GM19452 (cell line): ENCODE measurements around the gene ASB14.
"Not testable (repeated sequence)": the region's sequence is repeated elsewhere in the genome, so short reads cannot be mapped to it uniquely, and the experiment has no call there.

Experiments used
- ATAC-seq: cut with Tn5 transposase; IDR thresholded peaks from one replicate; pipeline ENCODE4 v1.9.1; 2021; ENCODE audit not compliant: unreplicated experiment

ASB14 gene

GRCh38 chr3:57292159-57292896 is at the start of gene ASB14:
TSS of gene ASB14 (minus strand) at chr3:57292685. CDS start at chr3:57292033, 652 bp downstream.
- no peak for ATAC-seq

GRCh38 chr3:57339071-57339642 is 46.7 kb upstream of the ASB14 start:
- not testable (repeated sequence) for ATAC-seq

- ATAC-seq: not testable (repeated sequence)
Observed at GRCh38 chr3:57338272-57339070, 46.0 kb upstream of the ASB14 start.

- ATAC-seq: no peak
Observed at GRCh38 chr3:57335283-57335938, 42.9 kb upstream of the ASB14 start.

- no peak for ATAC-seq
Observed at GRCh38 chr3:57331078-57331610, 38.7 kb upstream of the ASB14 start.

GRCh38 chr3:57326498-57326897 is 34.0 kb upstream of the ASB14 start:
- not testable (repeated sequence) for ATAC-seq

- no peak for ATAC-seq
Observed at GRCh38 chr3:57314204-57314603, 21.7 kb upstream of the ASB14 start.

GRCh38 chr3:57309769-57310360 is 17.4 kb upstream of the ASB14 start:
- ATAC-seq: no peak

- ATAC-seq: not testable (repeated sequence)
Observed at GRCh38 chr3:57303520-57303919, 11.0 kb upstream of the ASB14 start.

- no peak for ATAC-seq
Observed at GRCh38 chr3:57298041-57298440, 5.6 kb upstream of the ASB14 start.

- ATAC-seq: no peak
Observed at GRCh38 chr3:57292897-57293526, 527 bp upstream of the ASB14 start.

GRCh38 chr3:57288403-57288802 is 4.1 kb downstream of the ASB14 start:
- ATAC-seq: no peak

GRCh38 chr3:57287205-57287604 is 5.3 kb downstream of the ASB14 start:
- no peak for ATAC-seq

GRCh38 chr3:57283334-57283733 is 9.2 kb downstream of the ASB14 start:
- no peak for ATAC-seq

GRCh38 chr3:57281715-57282114 is 10.8 kb downstream of the ASB14 start:
- no peak for ATAC-seq

GRCh38 chr3:57279685-57280084 is 12.8 kb downstream of the ASB14 start:
- ATAC-seq: no peak

- no peak for ATAC-seq
Observed at GRCh38 chr3:57278237-57278636, 14.2 kb downstream of the ASB14 start.

GRCh38 chr3:57275393-57275792 is 17.1 kb downstream of the ASB14 start:
- no peak for ATAC-seq

- ATAC-seq: no peak
Observed at GRCh38 chr3:57274845-57275244, 17.6 kb downstream of the ASB14 start.

- no peak for ATAC-seq
Observed at GRCh38 chr3:57268416-57268815, 24.1 kb downstream of the ASB14 start.
